Measurements from ENCODE around the gene SLC11A2. TPM values are rescaled to one million over a fixed set of nuclear protein-coding genes. Genes with fewer than 3 reads are reported as not detected.
A peak's percentile ranks its signal among the peaks of the same experiment; 100 is the strongest.

Gene SLC11A2
- total and polyA plus RNA-seq, 9 of the 15 experiments (the other 6 are each of a cell fraction or from before 2014, with no cell fraction given) = 21.1 to 54.0 (median 32.9) TPM

- in situ Hi-C loops (cut with MboI) = no loop called here
- WGBS (ENCODE audit: insufficient coverage, low coverage, missing lambda C conversion rate) = 38% methylated on average over 3 of the region's 3 CpGs
- H3K36me3 ChIP-seq (ENCODE audit: control insufficient read depth, insufficient read depth, low read length) = no peaks in the 10 kb centered on the region; the same call in 2 of the 3 replicates
- no peak overlapping the region for H2AFZ ChIP-seq (ENCODE audit: low read depth, low read length)
- intact Hi-C loops (cut with micrococcal nuclease) = no loop called here
- no peaks in the 10 kb centered on the region for H4K20me1 ChIP-seq (replicated peaks; ENCODE audit: control insufficient read depth, insufficient read depth, low read length)
- TF ChIP-seq ATF6 (CRISPR knock-in tag; IDR thresholded peaks at IDR 0.05) = no peak
- TF ChIP-seq THRA (IDR thresholded peaks at IDR 0.05) = no peak
- TF ChIP-seq CBX8 (IDR thresholded peaks at IDR 0.05; ENCODE audit: borderline replicate concordance, extremely low read depth, low read depth, low read length, poor library complexity, severe bottlenecking) = no peak
- TF ChIP-seq TFAM (CRISPR knock-in tag; conservative IDR thresholded peaks at IDR 0.05) = no peak
- peak; percentile 67; the same call in 1 of the 2 replicates for TF ChIP-seq ESRRA (IDR thresholded peaks at IDR 0.05; ENCODE audit: borderline replicate concordance, low read depth)
- 0 out of 2 replicates have a peak, but pooled peaks have one; percentile 4 for TF ChIP-seq ATF7 (IDR thresholded peaks at IDR 0.05)
- TF ChIP-seq NUFIP1 (IDR thresholded peaks at IDR 0.05; ENCODE audit: partially characterized antibody) = no peak
- 0 out of 2 replicates have a peak, but pooled peaks have one; percentile 1 for TF ChIP-seq ZNF592 (IDR thresholded peaks at IDR 0.05)
- peaks cover 5 to 36% of the 10 kb centered on the region in 2 experiments for H3K4me1 ChIP-seq (replicated peaks in 1 of 2; ENCODE audit: control insufficient read depth in 2 of 2, insufficient read depth in 2 of 2, low read length in 2 of 2)
- H3K4me3 ChIP-seq = no peak overlapping the region
- ChIA-PET POLR2A (interaction anchor here (1.1 kb wide), 1 partner anchor 11 kb away, joined by 3 read pairs; no protein-coding TSS in a partner anchor), CTCF (ENCODE audit: low intra/inter-chr PET ratio) (no interaction called here)
- no TSS peak for BruUV-seq (replicated peaks)
- no peak for DNase-seq (ENCODE audit: extremely low read depth in 1 of 4, low spot score in 3 of 4)
- peaks cover 13% of the 10 kb centered on the region for H3K9me3 ChIP-seq (replicated peaks; ENCODE audit: control insufficient read depth, insufficient read depth, low read depth, low read length)
- no peaks in the 10 kb centered on the region for H3K27me3 ChIP-seq (ENCODE audit: control insufficient read depth in 2 of 2, insufficient read depth in 2 of 2, low read length in 2 of 2)
- H3K9ac ChIP-seq (ENCODE audit: insufficient read depth in 1 of 2, low read depth in 2 of 2, low read length in 2 of 2) = no peak overlapping the region
- no peak overlapping the region for H3K4me2 ChIP-seq (ENCODE audit: insufficient read depth, low read length)
- H3K79me2 ChIP-seq (ENCODE audit: control insufficient read depth, insufficient read depth, low read length) = no peaks in the 10 kb centered on the region
- peak overlapping the region; percentile 73 for H3K27ac ChIP-seq (ENCODE audit: extremely low read depth, low read depth, low read length)
- H3K9me1 ChIP-seq (ENCODE audit: control insufficient read depth, insufficient read depth, low read length) = no peaks in the 10 kb centered on the region
- ATAC-seq = no peak
- no peak for FAIRE-seq
These were observed 91.8 kb downstream of the SLC11A2 start for GRCh38 chr12:50934371-50934851.
